ENCODE results near the gene SAFB.

- TF ChIP-seq POLR2AphosphoS5 (IDR thresholded peaks at IDR 0.05; ENCODE audit: low read depth, low read length) (no peak; the same call in 1 of the 2 replicates), POLR2A (IDR thresholded peaks at IDR 0.05; ENCODE audit: low read depth, low read length) (no peak), TAF1 (IDR thresholded peaks at IDR 0.05; ENCODE audit: low read depth, low read length) (no peak), PAX5 (IDR thresholded peaks at IDR 0.05; ENCODE audit: insufficient read depth, low read length, severe bottlenecking) (no peak), SPI1 (IDR thresholded peaks at IDR 0.05; ENCODE audit: low read depth, low read length) (no peak), POU2F2 (IDR thresholded peaks at IDR 0.05; ENCODE audit: low read depth, low read length) (no peak)
These were observed 43.1 kb downstream of the SAFB start for GRCh38 chr19:5665781-5666513.

Measured in GM12891 (cell line).